Loucy (cell line): ENCODE data around the gene FTCD.
"Not testable (repeated sequence)": the region's sequence is repeated elsewhere in the genome, so short reads cannot be mapped to it uniquely, and the experiment has no call there.

Source experiments
- H2AFZ ChIP-seq: fragments of 200-600 bp; sonication (generic); 2 replicates; pipeline ENCODE4 v1.6.0; 2016; ENCODE audit warnings: antibody characterized with exemption, mild to moderate bottlenecking, low read length, moderate library complexity
- H3F3A ChIP-seq: fragments of 200-600 bp; 2 replicates; pipeline ENCODE4 v1.6.0; 2016; ENCODE audit warnings: antibody characterized with exemption, low read depth, mild to moderate bottlenecking
- H3K27me3 ChIP-seq: fragments of 200-600 bp; sonication (generic); 2 replicates; pipeline ENCODE4 v1.6.1; 2014; ENCODE audit warnings: low read length, mild to moderate bottlenecking; ENCODE audit not compliant: insufficient read depth, poor library complexity, severe bottlenecking
- H3K36me3 ChIP-seq: fragments of 200-600 bp; sonication (generic); 2 replicates; pipeline ENCODE4 v1.6.1; 2016; ENCODE audit warnings: low read length; ENCODE audit not compliant: insufficient read depth
- H3K4me1 ChIP-seq: fragments of 200-600 bp; sonication (generic); 2 replicates; pipeline ENCODE4 v1.5.1; 2014; ENCODE audit warnings: low read length, mild to moderate bottlenecking; ENCODE audit not compliant: insufficient read depth, poor library complexity, severe bottlenecking
- H3K4me2 ChIP-seq: fragments of 200-600 bp; sonication (generic); 2 replicates; pipeline ENCODE4 v1.6.0; 2014; ENCODE audit warnings: antibody characterized with exemption, low read length, low read depth, mild to moderate bottlenecking; ENCODE audit not compliant: poor library complexity, severe bottlenecking
- H3K4me3 ChIP-seq: fragments of 200-600 bp; sonication (generic); 2 replicates; pipeline ENCODE4 v1.5.1; 2014; ENCODE audit warnings: low read length, mild to moderate bottlenecking, mixed read lengths; ENCODE audit not compliant: poor library complexity, severe bottlenecking
- H3K79me2 ChIP-seq: fragments of 200-600 bp; sonication (generic); 2 replicates; pipeline ENCODE4 v1.6.1; 2014; ENCODE audit warnings: low read length; ENCODE audit not compliant: insufficient read depth
- H3K9ac ChIP-seq: fragments of 200-600 bp; sonication (generic); 2 replicates; pipeline ENCODE4 v1.6.0; 2014; ENCODE audit warnings: mild to moderate bottlenecking, low read depth, low read length, moderate library complexity; ENCODE audit not compliant: poor library complexity, severe bottlenecking
- H3K9me2 ChIP-seq: fragments of 200-600 bp; sonication (generic); replicated peaks from 2 replicates; pipeline ENCODE4 v1.6.1; 2016; ENCODE audit warnings: low read depth, low read length, mixed read lengths
- H3K9me3 ChIP-seq: fragments of 200-600 bp; sonication (generic); 2 replicates; pipeline ENCODE4 v1.6.1; 2014; ENCODE audit warnings: mild to moderate bottlenecking, antibody characterized with exemption, low read length, low read depth; ENCODE audit not compliant: insufficient read depth
- H4K20me1 ChIP-seq: fragments of 200-600 bp; sonication (generic); 2 replicates; pipeline ENCODE4 v1.6.0; 2014; ENCODE audit warnings: antibody characterized with exemption, low read length, mild to moderate bottlenecking; ENCODE audit not compliant: insufficient read depth, poor library complexity, severe bottlenecking
- EZH2phosphoT487 ChIP-seq: fragments of 200-600 bp; IDR thresholded peaks from 2 replicates; pipeline ENCODE4 v1.6.1; 2018; ENCODE audit warnings: antibody characterized with exemption, mild to moderate bottlenecking, moderate library complexity, borderline replicate concordance
- TF ChIP-seq, protein P1 (sequence below): fragments of 200-600 bp; sonication (generic); conservative IDR thresholded peaks from 2 replicates; pipeline ENCODE4 v1.5.1; 2014; ENCODE audit warnings: mild to moderate bottlenecking, antibody characterized with exemption, low read length

FTCD gene

DNA sequence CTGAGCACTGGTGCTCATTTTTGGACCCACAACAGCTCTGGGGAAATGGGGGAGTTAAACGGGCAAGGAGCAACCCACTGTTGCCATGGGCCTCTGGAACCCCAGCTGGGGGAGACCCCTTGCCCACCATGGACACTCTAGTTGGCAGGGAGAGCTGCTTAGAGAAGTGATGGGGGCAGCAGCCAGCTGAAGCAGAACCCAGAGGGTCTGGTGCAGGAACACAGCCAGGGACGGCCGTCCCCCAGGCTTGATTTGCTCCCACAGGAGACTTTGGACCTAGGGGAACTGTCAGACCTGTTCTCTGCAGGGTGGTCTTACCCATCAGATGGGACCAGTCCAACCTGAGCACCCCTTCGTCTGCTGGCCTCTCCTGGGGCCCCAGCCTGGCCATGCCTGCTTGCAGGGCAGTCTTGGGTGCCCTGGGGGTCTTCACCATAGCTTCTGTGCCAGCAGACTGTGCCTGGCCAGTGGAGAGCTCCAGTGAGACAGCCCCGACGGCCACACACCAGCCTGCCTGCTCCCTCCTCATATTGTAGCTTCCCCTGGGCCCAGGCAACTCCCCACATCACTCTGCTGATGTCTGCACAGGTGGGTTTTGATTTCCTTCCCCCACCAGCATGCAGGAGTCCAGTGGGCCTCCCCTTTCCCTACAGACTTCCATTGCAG is 17.6 kb upstream of the FTCD start:
- Histone ChIP-seq H3K4me1 (no peaks in the 10 kb centered on the region), H3K27me3 (no peaks in the 10 kb centered on the region), H3F3A (no peaks in the 10 kb centered on the region), H3K9me3 (peaks cover 20% of the 10 kb centered on the region; the same call in 1 of the 2 replicates), H3K36me3 (no peaks in the 10 kb centered on the region), H2AFZ (no peak overlapping the region), H4K20me1 (no peaks in the 10 kb centered on the region), H3K9ac (no peak overlapping the region), H3K9me2 (no peaks in the 10 kb centered on the region), H3K4me3 (no peak overlapping the region), H3K79me2 (no peaks in the 10 kb centered on the region), H3K4me2 (no peak overlapping the region)
- TF ChIP-seq, protein P1, sequence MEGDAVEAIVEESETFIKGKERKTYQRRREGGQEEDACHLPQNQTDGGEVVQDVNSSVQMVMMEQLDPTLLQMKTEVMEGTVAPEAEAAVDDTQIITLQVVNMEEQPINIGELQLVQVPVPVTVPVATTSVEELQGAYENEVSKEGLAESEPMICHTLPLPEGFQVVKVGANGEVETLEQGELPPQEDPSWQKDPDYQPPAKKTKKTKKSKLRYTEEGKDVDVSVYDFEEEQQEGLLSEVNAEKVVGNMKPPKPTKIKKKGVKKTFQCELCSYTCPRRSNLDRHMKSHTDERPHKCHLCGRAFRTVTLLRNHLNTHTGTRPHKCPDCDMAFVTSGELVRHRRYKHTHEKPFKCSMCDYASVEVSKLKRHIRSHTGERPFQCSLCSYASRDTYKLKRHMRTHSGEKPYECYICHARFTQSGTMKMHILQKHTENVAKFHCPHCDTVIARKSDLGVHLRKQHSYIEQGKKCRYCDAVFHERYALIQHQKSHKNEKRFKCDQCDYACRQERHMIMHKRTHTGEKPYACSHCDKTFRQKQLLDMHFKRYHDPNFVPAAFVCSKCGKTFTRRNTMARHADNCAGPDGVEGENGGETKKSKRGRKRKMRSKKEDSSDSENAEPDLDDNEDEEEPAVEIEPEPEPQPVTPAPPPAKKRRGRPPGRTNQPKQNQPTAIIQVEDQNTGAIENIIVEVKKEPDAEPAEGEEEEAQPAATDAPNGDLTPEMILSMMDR, result no peak
- no peak for TF ChIP-seq EZH2phosphoT487

DNA sequence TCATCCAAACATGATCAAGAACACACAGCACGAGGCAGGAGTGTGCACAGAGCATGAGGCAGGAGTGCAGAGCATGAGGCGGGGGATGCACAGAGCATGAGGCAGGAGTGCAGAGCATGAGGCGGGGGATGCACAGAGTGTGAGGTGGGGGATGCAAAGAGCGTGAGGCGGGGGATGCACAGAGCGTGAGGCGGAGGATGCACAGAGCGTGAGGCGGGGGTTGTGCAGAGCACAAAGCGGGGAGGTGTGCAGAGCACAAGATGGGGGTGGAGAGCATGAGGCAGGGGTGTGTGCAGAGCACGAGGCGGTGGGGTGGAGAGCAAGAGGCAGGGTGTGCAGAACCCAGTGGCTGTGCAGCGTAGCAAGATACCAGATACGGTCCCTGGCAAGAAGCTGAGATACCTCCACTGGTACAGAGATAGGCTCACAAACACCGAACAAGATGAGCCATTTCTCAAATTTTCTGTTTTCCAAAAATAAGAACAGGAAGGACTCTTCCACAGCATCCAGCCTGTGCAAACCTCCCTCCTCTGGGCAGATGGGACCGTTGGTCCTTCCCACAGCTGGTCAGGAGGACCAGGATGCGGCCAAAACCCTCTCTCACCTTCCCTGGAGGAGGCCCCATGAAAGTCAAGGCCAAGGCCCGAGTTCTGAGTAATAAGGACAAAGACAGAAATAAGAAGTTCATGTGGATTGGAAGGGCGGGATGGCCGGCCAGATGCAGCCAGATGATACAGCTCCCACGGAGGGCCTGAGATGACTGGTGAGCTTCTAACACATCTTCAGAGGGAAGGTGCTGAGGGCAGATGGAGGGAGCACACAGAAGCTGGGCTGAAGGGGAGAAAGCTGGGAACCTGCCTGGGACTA is 16.9 kb upstream of the FTCD start:
- peaks cover 20% of the 10 kb centered on the region; the same call in 1 of the 2 replicates for H3K9me3 ChIP-seq
- no peak overlapping the region for H3K9ac ChIP-seq
- H3K27me3 ChIP-seq, result no peaks in the 10 kb centered on the region
- H3F3A ChIP-seq, result no peaks in the 10 kb centered on the region
- no peaks in the 10 kb centered on the region for H3K79me2 ChIP-seq
- no peaks in the 10 kb centered on the region for H3K4me1 ChIP-seq
- H3K4me2 ChIP-seq, result no peak overlapping the region
- H3K36me3 ChIP-seq, result no peaks in the 10 kb centered on the region
- no peak overlapping the region for H3K4me3 ChIP-seq
- no peaks in the 10 kb centered on the region for H3K9me2 ChIP-seq
- H2AFZ ChIP-seq, result no peak overlapping the region
- H4K20me1 ChIP-seq, result no peaks in the 10 kb centered on the region
- TF ChIP-seq EZH2phosphoT487, result no peak
- TF ChIP-seq, protein P1, result no peak

DNA sequence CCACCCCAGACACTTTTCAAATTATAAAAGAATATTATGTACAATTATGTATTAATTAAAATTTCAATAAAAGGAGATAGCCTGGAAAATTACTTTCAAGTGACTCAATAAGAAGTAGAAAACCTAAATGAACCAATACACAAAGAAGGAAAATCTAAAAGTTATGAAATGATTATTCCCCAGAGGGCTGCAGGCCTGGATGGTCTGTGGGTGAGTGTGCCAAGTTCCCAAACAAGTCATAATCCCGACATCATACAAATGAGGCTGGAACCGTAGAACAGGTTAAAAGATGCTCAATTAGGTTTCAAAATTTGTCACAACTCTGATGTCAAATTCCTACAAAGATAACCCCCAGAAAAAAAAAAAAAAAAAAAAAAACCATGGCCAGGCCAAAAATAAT is 16.2 kb upstream of the FTCD start:
- Histone ChIP-seq H3K4me1 (no peaks in the 10 kb centered on the region), H2AFZ (no peak overlapping the region), H3K36me3 (no peaks in the 10 kb centered on the region), H3K9ac (no peak overlapping the region), H3K4me2 (no peak overlapping the region), H4K20me1 (no peaks in the 10 kb centered on the region), H3K4me3 (no peak overlapping the region), H3K9me2 (no peaks in the 10 kb centered on the region), H3K9me3 (peaks cover 20% of the 10 kb centered on the region; the same call in 1 of the 2 replicates), H3K27me3 (no peaks in the 10 kb centered on the region), H3K79me2 (no peaks in the 10 kb centered on the region), H3F3A (no peaks in the 10 kb centered on the region)
- no peak for TF ChIP-seq EZH2phosphoT487
- TF ChIP-seq, protein P1, result no peak

DNA sequence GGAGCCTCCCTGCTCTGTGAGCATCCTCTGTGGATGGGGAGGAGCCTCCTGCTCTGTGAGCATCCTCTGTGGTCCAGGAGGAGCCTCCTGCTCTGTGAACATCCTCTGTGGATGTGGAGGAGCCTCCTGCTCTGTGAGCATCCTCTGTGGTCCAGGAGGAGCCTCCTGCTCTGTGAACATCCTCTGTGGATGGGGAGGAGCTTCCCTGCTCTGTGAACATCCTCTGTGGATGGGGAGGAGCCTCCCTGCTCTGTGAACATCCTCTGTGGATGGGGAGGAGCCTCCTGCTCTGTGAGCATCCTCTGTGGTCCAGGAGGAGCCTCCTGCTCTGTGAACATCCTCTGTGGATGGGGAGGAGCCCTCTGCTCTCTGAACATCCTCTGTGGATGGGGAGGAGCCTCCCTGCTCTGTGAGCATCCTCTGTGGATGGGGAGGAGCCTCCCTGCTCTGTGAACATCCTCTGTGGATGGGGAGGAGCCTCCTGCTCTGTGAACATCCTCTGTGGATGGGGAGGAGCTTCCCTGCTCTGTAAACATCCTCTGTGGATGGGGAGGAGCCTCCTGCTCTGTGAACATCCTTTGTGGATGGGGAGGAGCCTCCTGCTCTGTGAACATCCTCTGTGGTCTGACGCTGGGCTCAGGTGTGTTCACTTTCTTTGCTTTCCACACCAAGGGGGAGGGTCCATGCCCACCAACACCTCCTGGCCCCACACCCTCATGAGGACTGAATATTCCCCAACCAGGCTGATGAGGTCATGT is 15.2 kb upstream of the FTCD start:
- H3F3A ChIP-seq, H3K36me3 ChIP-seq, H2AFZ ChIP-seq, H4K20me1 ChIP-seq, H3K4me3 ChIP-seq, H3K27me3 ChIP-seq, H3K4me2 ChIP-seq, H3K4me1 ChIP-seq, H3K9ac ChIP-seq, H3K9me2 ChIP-seq, H3K79me2 ChIP-seq: not testable (repeated sequence)
- peaks cover 13% of the 10 kb centered on the region; the same call in 1 of the 2 replicates for H3K9me3 ChIP-seq
